Trophoblast cell (in vitro differentiated cells and primary cell): ENCODE results near the gene CCDC106.

Experiments
- DNase-seq, 2 donors: peaks; one replicate each; pipeline ENCODE4 v3.0.0-alpha.2; 2016
- H2AFZ ChIP-seq: 2 replicates; pipeline ENCODE4 v1.6.1; 2013; ENCODE audit warnings: low read length, moderate library complexity, mild to moderate bottlenecking; ENCODE audit not compliant: insufficient read depth, poor library complexity
- H2AK5ac ChIP-seq: 2 replicates; pipeline ENCODE4 v1.6.1; 2013; ENCODE audit warnings: mild to moderate bottlenecking, low read length
- H2BK120ac ChIP-seq: 2 replicates; pipeline ENCODE4 v1.6.1; 2013; ENCODE audit warnings: low read length, mild to moderate bottlenecking, moderate library complexity; ENCODE audit not compliant: insufficient read depth, poor library complexity
- H2BK12ac ChIP-seq: 2 replicates; pipeline ENCODE4 v1.6.1; 2013; ENCODE audit warnings: mild to moderate bottlenecking, low read length, moderate library complexity
- H2BK5ac ChIP-seq: 2 replicates; pipeline ENCODE4 v1.6.1; 2013; ENCODE audit warnings: low read length, low read depth, moderate library complexity, mild to moderate bottlenecking; ENCODE audit not compliant: poor library complexity
- H3K14ac ChIP-seq: 2 replicates; pipeline ENCODE4 v1.6.1; 2013; ENCODE audit warnings: mild to moderate bottlenecking, low read length
- H3K18ac ChIP-seq: 2 replicates; pipeline ENCODE4 v1.6.1; 2013; ENCODE audit warnings: mild to moderate bottlenecking, low read length
- H3K23ac ChIP-seq: 2 replicates; pipeline ENCODE4 v1.6.1; 2013; ENCODE audit warnings: low read length
- H3K27ac ChIP-seq: 2 replicates; pipeline ENCODE4 v1.5.1; 2013; ENCODE audit warnings: low read depth, mild to moderate bottlenecking, inconsistent platforms, low read length, moderate library complexity
- H3K27me3 ChIP-seq: 2 replicates; pipeline ENCODE4 v1.6.1; 2013; ENCODE audit warnings: inconsistent platforms, mild to moderate bottlenecking, low read length, moderate library complexity; ENCODE audit not compliant: insufficient read depth
- H3K36me3 ChIP-seq, 2 experiments: 1 replicate in 1 of 2; 2 replicates in 1 of 2; pipeline ENCODE4 v1.6.1; 2013; ENCODE audit warnings: low read length in 2 of 2, mild to moderate bottlenecking in 2 of 2, moderate library complexity in 1 of 2; ENCODE audit not compliant: insufficient read depth in 2 of 2, control insufficient read depth in 1 of 2
- H3K4ac ChIP-seq: 2 replicates; pipeline ENCODE4 v1.6.1; 2013; ENCODE audit warnings: low read depth, mild to moderate bottlenecking, low read length, moderate library complexity
- H3K4me1 ChIP-seq, 2 experiments: 1 replicate in 1 of 2; 2 replicates in 1 of 2; pipeline ENCODE4 v1.6.1; 2013; ENCODE audit warnings: low read length in 2 of 2, mild to moderate bottlenecking in 2 of 2, moderate library complexity in 1 of 2; ENCODE audit not compliant: insufficient read depth in 2 of 2, control insufficient read depth in 1 of 2
- H3K4me2 ChIP-seq: 2 replicates; pipeline ENCODE4 v1.6.1; 2013; ENCODE audit warnings: inconsistent platforms, mild to moderate bottlenecking, low read length, moderate library complexity
- H3K4me3 ChIP-seq: 2 replicates; pipeline ENCODE4 v1.5.1; 2013; ENCODE audit warnings: mild to moderate bottlenecking, low read depth, low read length, inconsistent platforms
- H3K79me1 ChIP-seq: one replicate; pipeline ENCODE4 v1.6.1; 2013; ENCODE audit warnings: low read length
- H3K79me2 ChIP-seq: 2 replicates; pipeline ENCODE4 v1.6.1; 2013; ENCODE audit warnings: low read length, mild to moderate bottlenecking; ENCODE audit not compliant: control insufficient read depth, insufficient read depth, poor library complexity
- H3K9ac ChIP-seq: 2 replicates; pipeline ENCODE4 v1.6.1; 2013; ENCODE audit warnings: mild to moderate bottlenecking, low read length
- H3K9me3 ChIP-seq: 2 replicates; pipeline ENCODE4 v1.6.1; 2013; ENCODE audit warnings: low read depth, mild to moderate bottlenecking, control low read depth, inconsistent platforms, low read length; ENCODE audit not compliant: insufficient read depth
- H4K12ac ChIP-seq: 2 replicates; pipeline ENCODE4 v1.6.1; 2013; ENCODE audit warnings: low read depth, mild to moderate bottlenecking, low read length, moderate library complexity
- H4K8ac ChIP-seq: 2 replicates; pipeline ENCODE4 v1.6.1; 2013; ENCODE audit warnings: low read depth, mild to moderate bottlenecking, low read length, moderate library complexity
- H4K91ac ChIP-seq: one replicate; pipeline ENCODE4 v1.6.1; 2013; ENCODE audit warnings: low read depth, mild to moderate bottlenecking, low read length, moderate library complexity
- WGBS: extraction: QIAGEN DNeasy Blood & Tissue Kit; methylation state at CpG from one replicate; pipeline ENCODE4 v1.1.7; 2013; ENCODE audit warnings: missing lambda C conversion rate; ENCODE audit not compliant: insufficient read length, insufficient coverage; ENCODE audit errors: extremely low coverage; 5-methylcytosine and 5-hydroxymethylcytosine counted together

Gene CCDC106

DNA sequence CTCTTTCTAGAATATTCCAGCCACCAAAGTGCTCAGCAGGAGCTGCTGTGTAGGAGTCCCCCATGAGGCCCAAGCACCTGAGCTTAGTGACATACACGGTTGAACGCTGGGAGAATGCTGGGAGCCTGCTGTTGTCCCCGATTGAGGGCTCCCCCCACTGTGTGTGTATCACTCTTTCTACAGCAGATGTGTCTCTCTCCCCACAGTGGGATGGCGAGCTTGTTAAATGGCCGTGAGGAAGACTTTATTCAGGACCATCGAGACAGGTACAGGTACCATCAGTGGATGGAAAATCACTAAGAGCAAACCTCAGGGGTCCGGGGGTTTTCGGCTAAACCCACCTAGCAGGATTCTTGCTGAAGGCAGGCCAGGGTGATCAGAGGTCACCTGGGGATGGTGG, 49.7 kb downstream of the CCDC106 start:
- Histone ChIP-seq H3K9me3 (peaks cover 3% of the 10 kb centered on the region), H4K8ac (no peak overlapping the region)
- no CpG with 5 or more reads among the region's 8 CpGs for WGBS

DNA sequence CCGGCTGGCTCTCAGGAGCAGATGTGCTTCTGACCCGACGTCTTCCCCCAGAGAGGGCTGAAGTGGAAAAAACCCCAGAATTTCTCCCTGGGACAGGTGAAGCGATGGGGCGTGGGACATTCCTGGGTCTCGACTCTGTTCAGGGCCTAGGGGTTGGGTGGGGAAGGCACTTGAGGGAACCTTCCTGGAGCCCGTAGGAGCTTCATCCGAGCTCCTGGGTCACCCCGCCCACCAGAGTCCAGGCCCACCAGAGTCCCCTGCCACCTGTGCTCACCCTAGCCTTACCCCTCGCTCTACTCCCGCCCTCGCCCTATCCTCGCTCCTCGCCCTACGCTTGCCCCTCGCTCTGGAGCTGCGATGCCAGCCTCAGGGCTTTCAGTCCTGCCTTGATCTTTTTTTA, 50.2 kb downstream of the CCDC106 start:
- no peak overlapping the region for H2AK5ac ChIP-seq
- H3K9me3 ChIP-seq: peaks cover 3% of the 10 kb centered on the region
- H3K36me3 ChIP-seq: peaks cover 57 to 59% of the 10 kb centered on the region in 2 experiments
- no peak overlapping the region for H3K9ac ChIP-seq
- H3K79me1 ChIP-seq: no peaks in the 10 kb centered on the region
- H2BK12ac ChIP-seq: no peak overlapping the region
- no peak overlapping the region for H2AFZ ChIP-seq
- no peak overlapping the region for H4K91ac ChIP-seq
- WGBS: no CpG with 5 or more reads among the region's 17 CpGs
- no peak overlapping the region for H2BK5ac ChIP-seq
- H3K4me3 ChIP-seq: no peak overlapping the region
- no peak for DNase-seq
- H4K8ac ChIP-seq: no peak overlapping the region
- H3K27ac ChIP-seq: no peak overlapping the region
- H3K4me1 ChIP-seq: no peaks in the 10 kb centered on the region
- no peak overlapping the region for H3K23ac ChIP-seq
- no peak overlapping the region for H3K4me2 ChIP-seq
- no peaks in the 10 kb centered on the region for H3K27me3 ChIP-seq
- no peaks in the 10 kb centered on the region for H3K79me2 ChIP-seq
- H2BK120ac ChIP-seq: no peak overlapping the region
- no peak overlapping the region for H3K14ac ChIP-seq
- no peak overlapping the region for H4K12ac ChIP-seq
- H3K4ac ChIP-seq: no peak overlapping the region
- no peak overlapping the region for H3K18ac ChIP-seq

More for the DNA sequence above, 49.7 kb downstream of the CCDC106 start:
- Histone ChIP-seq H2BK12ac (no peak overlapping the region), H3K4me3 (no peak overlapping the region), H2BK5ac (no peak overlapping the region), H3K4ac (no peak overlapping the region), H4K12ac (no peak overlapping the region), H3K79me1 (no peaks in the 10 kb centered on the region), H3K36me3 (peaks cover 62 to 64% of the 10 kb centered on the region in 2 experiments), H3K79me2 (no peaks in the 10 kb centered on the region), H3K4me1 (no peaks in the 10 kb centered on the region), H3K27me3 (no peaks in the 10 kb centered on the region), H3K18ac (no peak overlapping the region), H3K9ac (no peak overlapping the region), H3K4me2 (no peak overlapping the region), H2AFZ (no peak overlapping the region), H3K23ac (no peak overlapping the region), H2AK5ac (no peak overlapping the region), H3K27ac (no peak overlapping the region), H4K91ac (no peak overlapping the region), H3K14ac (no peak overlapping the region), H2BK120ac (no peak overlapping the region)
- DNase-seq: no peak

DNA sequence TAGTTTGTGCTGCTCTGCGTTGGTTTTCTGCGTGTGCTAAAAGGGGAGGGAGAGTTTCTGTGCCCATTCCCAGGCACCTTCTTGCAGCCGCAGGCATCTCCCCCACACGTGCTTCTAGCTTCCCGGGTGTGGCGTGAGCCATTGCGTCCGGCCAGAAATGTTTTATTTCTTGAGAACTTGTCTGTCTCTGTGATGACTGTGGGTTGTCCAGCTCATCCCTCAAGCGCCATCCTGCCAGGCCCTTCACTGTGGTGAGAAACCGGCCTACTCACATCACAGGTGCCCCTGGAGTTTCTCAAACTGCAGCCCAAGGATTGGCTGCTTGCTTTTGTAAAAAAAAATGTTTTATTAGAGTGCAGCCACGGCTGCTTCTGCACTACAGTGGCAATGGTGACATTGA, 51.2 kb downstream of the CCDC106 start:
- Histone ChIP-seq H3K18ac (no peak overlapping the region), H3K36me3 (peaks cover 55% of the 10 kb centered on the region in 2 experiments)
- no CpG with 5 or more reads among the region's 11 CpGs for WGBS

DNA sequence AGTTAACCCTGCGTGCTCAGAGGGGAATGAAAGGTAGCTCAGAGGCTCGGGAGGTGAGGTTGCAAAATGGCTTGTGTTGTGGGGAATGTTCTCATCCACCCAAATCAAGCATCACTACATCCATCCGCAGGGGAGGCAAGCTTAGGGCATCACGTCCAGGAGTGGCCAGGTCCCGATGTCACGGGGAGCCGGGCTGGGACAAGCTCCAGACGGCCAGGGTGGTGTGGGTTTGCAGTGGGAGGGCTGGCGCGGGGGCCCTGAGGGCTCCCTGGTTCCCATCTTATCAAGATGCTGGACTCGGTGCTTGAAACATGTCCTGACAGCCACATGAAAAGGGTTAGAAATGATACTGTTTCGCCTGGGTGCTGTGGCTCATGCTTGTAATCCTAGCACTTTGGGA, 52.8 kb downstream of the CCDC106 start:
- Histone ChIP-seq H3K4me3 (no peak overlapping the region), H3K27ac (no peak overlapping the region), H3K27me3 (no peaks in the 10 kb centered on the region), H3K14ac (no peak overlapping the region), H2AFZ (no peak overlapping the region), H3K79me2 (no peaks in the 10 kb centered on the region), H3K9me3 (peaks cover 11% of the 10 kb centered on the region), H3K18ac (no peak overlapping the region), H2AK5ac (no peak overlapping the region), H2BK120ac (no peak overlapping the region), H3K4ac (no peak overlapping the region), H3K23ac (no peak overlapping the region), H3K4me1 (no peaks in the 10 kb centered on the region), H4K91ac (no peak overlapping the region), H3K4me2 (no peak overlapping the region), H2BK12ac (no peak overlapping the region), H4K12ac (no peak overlapping the region), H3K79me1 (no peaks in the 10 kb centered on the region), H4K8ac (no peak overlapping the region), H3K9ac (no peak overlapping the region), H3K36me3 (peaks cover 43 to 45% of the 10 kb centered on the region in 2 experiments), H2BK5ac (no peak overlapping the region)
- DNase-seq: no peak
- WGBS: no CpG with 5 or more reads among the region's 12 CpGs

More for the DNA sequence above, 51.2 kb downstream of the CCDC106 start:
- no peak overlapping the region for H4K8ac ChIP-seq
- no peak overlapping the region for H2BK5ac ChIP-seq
- H3K9me3 ChIP-seq: peaks cover 3% of the 10 kb centered on the region
- no peak overlapping the region for H3K23ac ChIP-seq
- no peak overlapping the region for H2AK5ac ChIP-seq
- H3K27me3 ChIP-seq: no peaks in the 10 kb centered on the region
- no peak overlapping the region for H3K9ac ChIP-seq
- no peaks in the 10 kb centered on the region for H3K79me1 ChIP-seq
- H4K12ac ChIP-seq: no peak overlapping the region
- no peak overlapping the region for H2BK120ac ChIP-seq
- no peaks in the 10 kb centered on the region for H3K79me2 ChIP-seq
- H3K4ac ChIP-seq: no peak overlapping the region
- H3K4me3 ChIP-seq: no peak overlapping the region
- no peak overlapping the region for H2BK12ac ChIP-seq
- H2AFZ ChIP-seq: no peak overlapping the region
- H4K91ac ChIP-seq: no peak overlapping the region
- no peak overlapping the region for H3K4me2 ChIP-seq
- no peak for DNase-seq
- no peak overlapping the region for H3K27ac ChIP-seq
- H3K14ac ChIP-seq: no peak overlapping the region
- no peaks in the 10 kb centered on the region for H3K4me1 ChIP-seq
